ENCODE results near the gene FOXO3.
"Not testable (repeated sequence)": the region's sequence is repeated elsewhere in the genome, so short reads cannot be mapped to it uniquely, and the experiment has no call there.

GRCh38 chr6:108681721-108682120 lies 121.0 kb downstream of the FOXO3 start:
- not testable (repeated sequence) for TF ChIP-seq POLR2A (IDR thresholded peaks at IDR 0.05); CTCF (IDR thresholded peaks at IDR 0.05 in 4 of 5, conservative IDR thresholded peaks at IDR 0.05 in 1 of 5)

Data from gastrocnemius medialis (tissue), 4 donors.